ENCODE measurements around the gene SNRNP27.
"Not testable (repeated sequence)": the region's sequence is repeated elsewhere in the genome, so short reads cannot be mapped to it uniquely, and the experiment has no call there.

SNRNP27 gene

GRCh38 chr2:69947325-69947931 lies 53.7 kb downstream of the SNRNP27 start:
- FAIRE-seq: no peak

- FAIRE-seq: no peak
These were observed 54.5 kb downstream of the SNRNP27 start for GRCh38 chr2:69948032-69948962.

GRCh38 chr2:69948963-69949645 lies 55.3 kb downstream of the SNRNP27 start:
- no peak for FAIRE-seq

GRCh38 chr2:69950241-69950640 lies 56.5 kb downstream of the SNRNP27 start:
- no peak for FAIRE-seq

- FAIRE-seq: not testable (repeated sequence)
These were observed 56.9 kb downstream of the SNRNP27 start for GRCh38 chr2:69950671-69951070.

- FAIRE-seq: no peak
These were observed 58.8 kb downstream of the SNRNP27 start for GRCh38 chr2:69952336-69953115.

- FAIRE-seq: no peak
These were observed 60.3 kb downstream of the SNRNP27 start for GRCh38 chr2:69954084-69954483.
